Stomach (tissue), 4 donors: Measurements from ENCODE around the gene DLEU7.

Experiments used
- CTCF ChIP-seq, 7 experiments: fragments of 450-650 bp in 4 of 7; fragments of 200-600 bp in 3 of 7; sonication (generic) in 3 of 7; IDR thresholded peaks; one replicate each; pipeline ENCODE4 v1.5.1; 2016 to 2019; ENCODE audit warnings: antibody characterized with exemption in 7 of 7, control low read depth in 2 of 7, mild to moderate bottlenecking in 1 of 7
- EP300 ChIP-seq: sonication (generic); formaldehyde crosslinking; IDR thresholded peaks from one replicate; pipeline ENCODE4 v1.6.1; 2017; ENCODE audit warnings: antibody characterized with exemption
- POLR2A ChIP-seq, 4 donors: fragments of 450-650 bp; IDR thresholded peaks; one replicate each; pipeline ENCODE4 v1.6.1; 2016; ENCODE audit warnings: antibody characterized with exemption in 4 of 4, control low read depth in 2 of 4, mild to moderate bottlenecking in 1 of 4, moderate library complexity in 1 of 4
- POLR2AphosphoS5 ChIP-seq, 3 donors: sonication (generic); formaldehyde crosslinking; IDR thresholded peaks; one replicate each; pipeline ENCODE4 v1.6.1; 2016; ENCODE audit warnings: antibody characterized with exemption in 3 of 3

- TF ChIP-seq POLR2AphosphoS5 (IDR thresholded peaks at IDR 0.05): no peak
- TF ChIP-seq CTCF (IDR thresholded peaks at IDR 0.05): no peak
- no peak for TF ChIP-seq EP300
- no peak for TF ChIP-seq POLR2A (IDR thresholded peaks at IDR 0.05)
Measured at GRCh38 chr13:50780201-50781015, 63.1 kb downstream of the DLEU7 start.
